HG03342 (cell line): Measurements from ENCODE around the gene VSTM2L.

Experiments
- ATAC-seq: cut with Tn5 transposase; IDR thresholded peaks from one replicate; pipeline ENCODE4 v1.9.1; 2021; ENCODE audit warnings: mild to moderate bottlenecking, moderate library complexity; ENCODE audit not compliant: unreplicated experiment

Gene VSTM2L

DNA sequence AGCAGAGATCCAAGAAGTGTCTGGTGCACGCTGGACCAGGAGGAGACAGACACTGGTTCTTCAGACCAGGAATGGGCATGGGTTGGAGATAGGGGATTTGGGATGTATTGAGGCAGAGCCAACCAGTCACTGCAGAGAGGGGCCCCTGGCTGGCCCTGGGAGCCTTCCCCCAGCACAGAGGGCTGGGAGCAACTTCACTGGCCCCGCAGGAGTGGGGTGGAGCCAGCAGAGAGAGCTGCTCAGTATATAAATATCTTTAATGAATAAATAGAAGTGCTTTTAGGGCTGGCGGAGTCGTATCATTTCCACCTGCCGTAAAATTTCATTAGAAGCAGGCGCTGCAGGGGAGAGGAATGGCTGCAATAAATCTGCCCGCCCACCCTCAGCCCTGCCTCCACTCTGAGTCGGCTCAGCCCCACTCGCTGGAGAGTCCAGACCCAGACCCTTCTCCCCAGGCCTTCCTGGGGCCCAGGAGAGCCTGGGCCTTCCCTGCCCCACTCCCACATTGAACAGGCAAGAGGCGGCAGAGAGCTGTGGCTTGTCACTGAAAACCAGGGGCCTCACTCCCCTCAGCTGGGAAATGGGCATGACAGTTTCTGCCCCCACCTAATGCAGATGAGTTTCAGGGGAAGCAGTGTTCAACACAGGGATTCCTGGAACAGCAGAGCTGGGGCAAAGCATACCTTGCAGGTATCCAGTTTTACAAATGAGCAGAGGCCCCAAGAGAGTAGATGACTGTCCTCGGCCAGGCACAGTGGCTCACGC, 23.9 kb upstream of the VSTM2L start:
- no peak for ATAC-seq

DNA sequence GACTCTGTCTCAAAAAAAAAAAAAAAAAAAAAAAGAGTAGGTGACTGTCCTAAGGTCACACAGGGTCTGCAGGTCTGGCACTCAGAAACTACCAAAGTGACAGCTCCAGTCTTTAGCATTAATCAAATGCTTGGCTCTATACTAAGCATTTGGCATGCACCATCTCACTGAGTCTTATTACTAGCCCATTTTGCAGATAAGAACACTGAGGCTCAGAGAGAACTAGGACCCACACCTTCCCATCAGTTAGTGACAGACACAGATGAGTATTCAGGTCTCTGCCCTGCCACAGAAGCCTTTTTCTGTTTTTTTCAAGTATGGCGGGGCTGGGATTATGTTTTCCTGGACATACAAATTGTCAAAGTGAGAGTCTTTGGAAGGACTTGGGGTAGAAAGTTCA, 23.1 kb upstream of the VSTM2L start:
- no peak for ATAC-seq

GRCh38 chr20:37880726-37881591, 22.0 kb upstream of the VSTM2L start:
- ATAC-seq = no peak

DNA sequence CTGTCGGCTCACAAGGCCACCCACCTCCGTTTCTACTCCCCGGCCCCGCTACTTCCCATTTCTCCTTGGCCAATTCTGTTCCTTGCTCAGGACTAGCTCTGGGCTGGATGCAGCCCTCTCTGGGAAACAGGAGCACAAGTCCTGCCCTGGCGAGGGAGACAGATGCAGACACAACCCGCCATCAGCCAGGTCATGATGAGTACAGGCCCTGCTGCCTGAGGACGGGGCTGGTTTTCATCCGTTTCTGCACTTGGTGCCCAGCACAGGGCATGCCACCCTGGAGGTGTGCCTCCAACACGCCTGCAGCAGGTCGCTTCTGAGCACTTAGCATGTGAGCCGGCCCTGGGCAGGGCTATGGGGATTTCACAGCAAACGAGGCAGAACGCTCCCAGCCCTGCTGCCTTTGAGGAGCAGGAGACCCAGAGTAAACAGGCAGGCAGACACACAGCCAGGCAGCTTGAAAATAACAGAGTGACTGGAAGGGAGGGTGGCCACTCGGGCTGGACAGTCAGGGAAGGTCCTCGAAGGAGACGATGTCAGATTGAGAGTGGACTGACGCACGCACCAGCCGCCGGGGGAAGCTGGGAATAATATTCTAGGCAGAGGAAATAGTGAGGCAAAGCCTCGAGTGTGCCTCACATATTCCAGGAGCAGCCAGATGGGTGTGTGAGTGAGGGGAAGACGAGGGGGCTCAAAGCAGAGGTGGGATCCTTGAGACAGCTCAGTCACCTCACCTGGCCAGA, 21.2 kb upstream of the VSTM2L start:
- ATAC-seq = no peak

- no peak for ATAC-seq
These were observed 19.8 kb upstream of the VSTM2L start for GRCh38 chr20:37882961-37883712.

GRCh38 chr20:37885042-37885441, 17.9 kb upstream of the VSTM2L start:
- no peak for ATAC-seq

DNA sequence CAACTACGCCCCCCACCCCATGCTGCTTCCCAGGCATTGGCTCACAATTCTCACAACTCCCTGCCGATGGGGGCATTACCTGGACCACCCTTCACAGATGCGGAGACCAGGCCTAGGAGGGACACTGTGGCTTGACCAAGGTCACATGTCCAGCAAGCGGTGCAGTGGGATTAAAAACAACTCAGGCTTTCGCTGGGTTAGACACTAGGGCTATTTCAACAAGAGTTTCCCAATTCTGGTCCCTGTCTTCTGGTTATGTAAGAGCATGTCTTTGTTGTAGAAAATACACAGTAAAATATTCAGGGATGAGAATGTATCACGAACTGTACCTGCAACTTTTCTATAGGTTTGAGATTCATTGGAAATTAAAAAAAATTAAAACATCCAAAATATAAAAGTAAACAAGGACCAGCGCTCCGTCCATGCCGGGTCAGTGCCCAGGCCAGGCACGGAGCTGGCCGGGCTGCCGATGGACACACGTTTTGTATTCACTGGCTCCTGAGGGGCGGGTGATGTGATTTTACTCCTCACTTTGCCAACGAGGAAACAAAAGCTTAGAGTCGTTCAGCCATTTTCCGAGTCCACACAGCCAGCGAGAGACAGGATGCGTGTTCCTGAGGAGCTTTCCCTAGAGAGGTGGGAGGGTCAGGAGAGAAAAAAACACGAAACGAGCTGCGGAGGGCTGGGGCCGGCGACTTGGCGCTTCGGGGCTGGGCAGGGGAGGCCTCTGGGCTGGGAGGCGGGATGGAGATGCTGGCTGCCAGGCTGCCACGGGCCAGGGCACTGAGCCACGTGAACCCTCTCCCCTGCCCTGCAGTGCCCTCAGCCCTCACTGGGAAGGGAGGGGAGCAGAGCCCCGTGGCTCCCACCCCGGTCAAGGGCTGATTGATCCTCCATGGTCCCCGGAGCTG, 17.1 kb upstream of the VSTM2L start:
- no peak for ATAC-seq

- no peak for ATAC-seq
These were observed 16.1 kb upstream of the VSTM2L start for GRCh38 chr20:37886851-37887297.

GRCh38 chr20:37888641-37889040, 14.3 kb upstream of the VSTM2L start:
- ATAC-seq = no peak

DNA sequence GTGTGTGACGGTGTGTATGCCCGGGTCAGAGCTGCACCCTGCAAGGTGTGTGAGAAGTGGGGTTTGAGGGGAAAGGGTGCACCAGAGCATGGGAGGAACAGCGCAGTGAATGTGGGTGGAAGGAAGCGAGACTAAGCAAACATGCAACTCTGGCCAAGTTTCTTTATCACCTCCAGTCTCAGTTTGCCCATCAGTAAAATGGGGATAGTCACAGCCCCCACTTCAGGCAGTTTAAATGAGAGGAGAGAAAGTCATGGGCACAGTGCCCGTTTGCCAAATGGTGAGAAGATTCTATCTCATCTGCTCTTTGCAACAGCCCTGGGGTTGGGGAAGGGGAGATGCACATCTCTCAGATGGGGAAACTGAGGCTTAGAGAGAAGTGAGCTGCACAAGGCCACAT, 12.8 kb upstream of the VSTM2L start:
- no peak for ATAC-seq

- ATAC-seq = no peak
These were observed 12.3 kb upstream of the VSTM2L start for GRCh38 chr20:37890643-37891042.

GRCh38 chr20:37892001-37892400, 10.9 kb upstream of the VSTM2L start:
- no peak for ATAC-seq

GRCh38 chr20:37893566-37894241, 9.2 kb upstream of the VSTM2L start:
- ATAC-seq = no peak

GRCh38 chr20:37894454-37894853, 8.5 kb upstream of the VSTM2L start:
- no peak for ATAC-seq

DNA sequence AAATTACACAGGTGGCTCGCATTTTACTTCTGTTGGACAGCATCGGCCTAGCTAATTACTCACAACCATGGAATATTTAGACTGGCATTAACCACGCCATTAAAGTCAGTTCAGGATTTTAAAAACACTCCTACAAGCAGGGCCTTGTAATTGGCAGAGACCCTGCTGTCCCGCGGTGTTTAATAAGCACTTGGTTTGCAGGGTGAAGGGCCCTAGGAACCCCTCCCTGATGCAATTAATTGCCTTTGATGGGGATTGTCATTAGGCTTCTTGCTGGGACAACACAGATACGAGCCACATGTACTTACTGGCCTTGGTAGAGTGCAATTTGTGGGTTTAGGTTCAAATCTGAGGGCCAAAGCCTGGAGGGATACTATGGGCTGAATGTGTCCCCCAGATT, 7.8 kb upstream of the VSTM2L start:
- ATAC-seq = no peak

GRCh38 chr20:37896932-37897548, 5.9 kb upstream of the VSTM2L start:
- no peak for ATAC-seq

DNA sequence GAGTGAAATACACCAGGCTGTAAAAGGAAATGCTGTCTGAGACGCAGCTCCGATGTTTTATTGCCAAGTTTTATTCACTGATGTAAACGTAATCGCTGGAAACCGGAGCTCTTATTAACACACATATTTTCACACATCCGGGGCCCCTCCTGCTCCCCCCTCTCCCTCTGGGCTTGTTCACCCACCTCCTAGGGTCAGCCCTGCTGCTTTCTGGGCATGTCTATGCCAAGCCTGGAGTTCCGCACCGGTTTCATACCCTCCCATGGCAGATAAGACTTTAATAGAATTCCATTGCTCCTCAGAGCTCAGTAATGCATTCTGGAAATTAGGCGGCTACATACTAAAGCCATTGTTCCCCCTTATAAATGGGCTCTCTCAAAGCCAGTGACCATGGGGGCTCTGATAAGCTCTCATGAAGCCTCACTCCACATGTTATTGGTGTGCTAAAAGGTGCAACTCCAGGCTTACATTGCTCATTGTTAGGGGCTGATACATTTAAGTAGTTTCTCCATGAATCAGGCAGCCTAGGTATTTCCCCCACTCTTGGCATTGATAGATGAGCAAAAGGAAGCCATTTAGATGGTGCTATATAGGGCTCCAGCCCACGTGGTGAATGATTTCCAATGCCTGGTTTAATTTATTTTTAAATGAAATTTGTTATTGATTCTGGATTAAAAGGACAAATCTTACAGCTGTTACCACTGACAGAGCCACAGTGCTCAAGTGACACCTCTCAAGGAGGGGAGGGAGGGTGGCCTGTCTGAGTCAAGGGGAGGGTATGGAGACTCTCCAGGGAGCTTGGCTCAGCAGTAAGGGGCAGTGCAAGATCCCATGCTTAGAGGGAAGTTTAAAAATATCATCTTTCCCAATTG, 4.5 kb upstream of the VSTM2L start:
- ATAC-seq = no peak
